ENCODE measurements around the gene PRUNE2. TPM values are rescaled to one million over a fixed set of nuclear protein-coding genes. Genes with fewer than 3 reads are reported as not detected.

Gene PRUNE2
- total RNA-seq, 1 experiment from 2014 or later: 7.2 TPM

DNA sequence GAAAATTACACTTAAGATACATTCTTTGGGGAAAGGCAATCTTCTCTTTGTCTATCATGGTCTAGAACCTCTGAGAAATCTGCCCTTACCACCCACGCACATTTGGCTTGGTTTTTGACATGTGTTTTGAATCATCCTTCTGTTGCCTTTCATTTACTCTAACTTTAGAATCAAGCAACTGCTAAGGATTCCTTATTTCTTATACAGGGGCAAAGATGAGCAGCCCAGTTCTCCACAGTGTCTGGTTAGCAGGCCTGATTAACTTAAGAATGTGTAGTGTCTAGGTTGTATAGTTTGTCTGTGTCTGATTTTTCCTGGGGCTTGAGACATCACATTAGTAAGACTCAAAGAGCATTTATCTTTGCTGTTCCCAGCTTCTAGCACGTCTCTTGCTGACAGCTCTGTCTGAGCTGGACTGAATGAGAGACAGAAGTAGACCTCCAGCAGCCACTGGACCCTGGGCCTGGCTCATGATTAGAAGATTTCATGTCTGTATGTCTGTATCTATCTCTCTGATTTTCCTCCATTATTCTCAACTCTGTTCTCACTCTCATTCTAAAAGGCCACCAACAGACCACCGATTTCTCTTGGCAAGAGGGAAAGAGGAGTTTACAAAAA is 173.5 kb downstream of the PRUNE2 start:
- no peak for DNase-seq (ENCODE audit: low read depth)

DNA sequence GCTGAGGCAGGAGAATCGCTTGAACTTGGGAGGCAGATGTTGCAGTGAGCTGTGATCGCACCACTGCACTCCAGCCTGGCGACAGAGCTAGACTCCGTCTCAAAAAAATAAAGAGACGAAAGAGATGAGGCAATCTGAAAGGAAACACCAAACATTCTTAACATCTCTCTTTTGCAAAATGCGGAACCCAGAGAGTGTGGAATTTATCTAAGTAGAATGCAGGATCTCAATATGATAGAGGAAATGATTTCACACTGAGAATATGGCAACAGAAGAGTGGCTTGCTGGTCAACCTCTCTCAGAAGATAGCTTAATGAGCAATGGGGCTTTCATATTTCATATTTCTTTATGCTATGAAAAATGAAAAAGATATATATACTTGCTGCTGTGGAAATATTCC is 175.1 kb downstream of the PRUNE2 start:
- no peak for DNase-seq (ENCODE audit: low read depth)

GRCh38 chr9:76729980-76730737 is 175.8 kb downstream of the PRUNE2 start:
- no peak for DNase-seq (ENCODE audit: low read depth)

DNA sequence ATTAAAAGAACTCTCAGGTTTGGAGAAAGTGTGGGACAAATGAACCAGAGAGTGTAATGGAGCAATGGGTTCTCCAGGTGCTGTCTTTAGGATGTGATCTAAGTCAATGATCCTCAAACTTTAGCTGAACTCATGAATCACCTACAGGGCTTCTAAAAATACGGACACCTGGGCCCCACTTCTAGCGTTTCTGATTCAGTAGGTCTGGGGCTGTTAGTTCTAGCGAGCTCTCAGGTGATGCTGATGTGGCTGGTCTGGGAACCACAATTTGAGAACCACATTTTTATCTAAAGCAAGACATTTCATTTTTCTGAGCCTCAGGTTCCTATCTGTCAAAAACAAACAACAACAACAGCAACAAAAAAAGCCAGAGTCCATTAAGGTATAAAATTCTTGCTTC is 176.8 kb downstream of the PRUNE2 start:
- no peak for DNase-seq (ENCODE audit: low read depth)

- DNase-seq (ENCODE audit: low read depth): no peak
Measured at GRCh38 chr9:76725885-76726284, 180.0 kb downstream of the PRUNE2 start.

DNA sequence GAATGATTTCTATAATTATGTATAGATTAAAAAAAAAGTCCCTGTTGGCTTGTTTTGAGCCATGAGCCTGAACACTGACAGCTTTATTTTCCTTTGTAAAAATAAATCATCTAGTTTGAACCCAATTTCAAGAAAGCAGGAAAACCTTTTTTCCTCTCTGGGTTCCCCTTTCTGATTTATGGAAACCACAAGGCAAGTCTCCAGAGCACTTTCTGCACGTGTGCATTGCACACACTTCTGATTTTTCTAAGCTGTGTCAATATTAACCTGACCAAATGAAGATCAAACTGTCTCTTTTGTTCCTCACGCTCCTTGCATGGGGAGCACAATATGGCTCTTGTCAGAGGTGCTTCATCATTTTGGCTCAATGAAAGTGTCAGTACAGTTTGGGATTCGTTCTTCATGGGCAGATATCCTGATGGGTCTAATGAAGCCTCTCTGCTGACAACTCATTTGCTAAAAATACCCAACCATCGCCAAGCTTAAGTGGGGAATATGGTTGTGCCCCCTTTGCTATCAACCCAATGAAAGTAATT is 180.8 kb downstream of the PRUNE2 start:
- DNase-seq (ENCODE audit: low read depth): no peak

GRCh38 chr9:76720245-76720644 is 185.7 kb downstream of the PRUNE2 start:
- DNase-seq (ENCODE audit: low read depth): no peak

GRCh38 chr9:76718166-76718565 is 187.7 kb downstream of the PRUNE2 start:
- no peak for DNase-seq (ENCODE audit: low read depth)

DNA sequence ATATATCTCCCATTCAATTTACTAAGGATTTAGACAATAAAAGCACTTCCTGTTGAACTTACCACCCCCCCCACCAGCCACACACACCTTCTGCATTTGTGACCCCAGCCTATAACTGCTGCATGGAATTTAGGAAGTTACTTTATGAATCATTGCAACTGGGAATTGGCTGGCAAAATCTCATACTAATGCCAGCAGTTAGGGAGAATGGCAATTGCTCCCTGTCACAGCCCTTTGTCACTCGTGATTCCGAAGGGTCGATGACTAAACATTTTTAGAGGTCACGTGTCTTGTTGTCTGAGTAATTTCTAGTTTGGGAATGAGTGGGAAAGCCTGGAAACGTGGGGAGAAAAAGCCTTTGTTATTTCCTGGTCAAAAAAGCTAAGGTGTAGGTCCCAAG is 188.3 kb downstream of the PRUNE2 start:
- DNase-seq (ENCODE audit: low read depth): peak; percentile 71

GRCh38 chr9:76717176-76717575 is 188.7 kb downstream of the PRUNE2 start:
- no peak for DNase-seq (ENCODE audit: low read depth)

GRCh38 chr9:76716085-76716672 is 189.7 kb downstream of the PRUNE2 start:
- DNase-seq (ENCODE audit: low read depth): peak; percentile 80

DNA sequence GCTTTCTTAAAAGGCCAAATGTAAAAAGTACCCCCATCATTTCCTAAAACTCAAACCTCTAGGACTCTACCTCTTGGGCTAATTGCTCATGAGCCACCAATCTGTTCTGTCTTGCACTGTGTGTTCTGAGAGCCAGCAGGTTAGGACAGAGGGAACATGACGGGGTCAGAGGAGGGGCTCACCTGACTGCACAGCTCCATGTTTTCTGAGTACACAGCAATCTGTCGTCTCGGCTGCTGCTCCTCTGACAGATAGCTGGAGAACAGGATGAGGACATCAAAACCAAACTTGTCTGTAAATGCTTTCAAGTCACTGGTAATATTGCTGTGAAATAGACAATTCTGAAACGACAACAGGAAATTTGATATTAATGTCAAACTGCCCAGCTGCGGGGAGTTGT is 192.5 kb downstream of the PRUNE2 start:
- DNase-seq (ENCODE audit: low read depth): no peak

GRCh38 chr9:76709020-76709419 is 196.9 kb downstream of the PRUNE2 start:
- DNase-seq (ENCODE audit: low read depth): no peak

- DNase-seq (ENCODE audit: low read depth): no peak
Measured at GRCh38 chr9:76707510-76707909, 198.4 kb downstream of the PRUNE2 start.

DNA sequence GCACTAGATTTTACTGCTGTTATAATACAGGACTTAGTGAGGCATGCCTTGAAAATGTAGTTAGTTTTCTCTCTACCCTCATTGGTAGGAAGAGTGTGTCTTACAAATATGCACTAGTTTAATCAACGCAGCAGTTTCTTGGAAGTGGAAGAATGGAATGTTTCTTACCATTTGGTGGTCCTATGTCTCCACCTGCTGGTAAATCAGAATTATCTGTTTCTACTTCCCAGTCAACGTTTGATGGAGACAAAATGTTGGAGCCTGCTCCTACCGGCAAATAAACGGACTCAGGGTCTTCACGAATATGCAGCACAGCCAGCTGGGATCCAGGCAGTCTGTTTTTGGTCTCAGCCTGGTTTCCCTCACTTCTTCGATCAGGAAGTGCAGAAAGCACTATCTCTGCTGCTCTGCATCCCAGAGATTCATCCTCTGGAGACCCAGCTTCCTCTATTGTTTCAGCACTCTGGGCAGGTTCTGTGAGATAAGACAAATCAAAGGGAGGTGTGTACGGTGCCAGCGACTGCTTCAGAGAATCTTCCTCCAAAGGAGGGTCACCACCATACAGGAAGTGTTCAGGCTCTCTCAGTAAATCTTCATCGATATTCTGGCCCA is 201.2 kb downstream of the PRUNE2 start:
- peak; percentile 83 for DNase-seq (ENCODE audit: low read depth)

DNA sequence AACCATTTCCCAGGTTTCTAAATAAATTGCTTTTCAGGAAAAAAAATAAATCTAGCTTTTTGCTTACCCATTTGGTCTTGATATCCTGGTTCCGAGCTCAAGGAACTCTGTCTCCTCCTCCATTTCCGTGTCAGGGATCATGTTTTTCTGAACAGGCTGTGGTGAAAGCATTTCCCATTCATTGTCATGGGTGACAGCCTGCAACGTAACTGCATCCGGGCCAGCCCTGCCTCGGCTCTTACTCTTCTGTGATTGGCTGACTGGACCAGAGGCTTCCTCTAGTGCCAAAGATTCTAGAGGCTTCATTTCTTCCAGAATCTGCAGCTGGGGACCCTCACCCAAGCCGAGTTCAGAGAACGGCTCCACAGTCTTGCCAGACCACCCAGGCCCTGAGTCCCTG is 202.6 kb downstream of the PRUNE2 start:
- no peak for DNase-seq (ENCODE audit: low read depth)

DNA sequence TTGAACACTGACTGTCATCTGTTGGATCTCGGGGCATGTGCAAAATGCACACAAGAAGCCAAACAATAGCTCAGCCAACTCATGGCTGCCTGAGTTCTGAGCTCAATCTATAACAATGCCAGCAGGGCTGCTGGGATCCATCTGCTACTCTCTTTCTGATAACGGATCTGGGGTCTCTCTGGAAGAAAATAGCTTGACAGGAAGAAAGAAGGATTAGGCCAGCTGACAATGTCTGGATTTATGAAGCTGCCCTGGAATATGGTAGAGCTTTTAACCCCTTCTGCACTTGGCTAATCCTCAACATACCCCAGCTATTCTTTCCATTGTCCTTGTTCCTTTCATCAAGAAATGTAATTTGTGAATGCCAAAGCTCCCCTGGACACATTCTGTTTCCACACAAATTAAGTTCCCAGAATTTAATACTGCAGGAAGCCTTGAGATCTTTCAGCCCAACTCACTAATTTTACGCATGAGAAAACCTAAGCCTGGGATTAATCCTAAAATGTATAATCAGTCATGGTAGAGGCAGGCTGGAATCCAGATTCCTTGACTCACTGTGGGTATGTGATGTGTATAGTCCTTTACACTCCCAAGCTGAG is 204.4 kb downstream of the PRUNE2 start:
- peak; percentile 76 for DNase-seq (ENCODE audit: low read depth)

DNA sequence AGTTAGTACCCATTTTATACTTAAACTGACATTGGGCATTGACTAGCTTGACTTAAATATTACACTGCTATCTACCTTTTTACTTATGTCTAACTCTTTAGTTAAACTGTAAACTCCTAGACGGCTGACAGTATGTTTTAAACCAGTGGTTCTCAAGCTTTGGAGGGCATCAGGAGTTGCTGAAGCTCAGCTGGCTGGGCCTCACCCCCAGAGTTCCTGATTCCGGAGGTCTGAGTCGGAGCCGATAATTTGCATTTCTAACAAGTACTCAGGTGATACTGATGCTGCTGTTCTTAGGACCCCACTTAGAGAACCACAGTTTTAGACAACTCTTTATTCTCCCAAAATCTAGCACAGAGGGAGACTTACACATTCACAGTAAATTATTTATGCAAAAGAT is 205.0 kb downstream of the PRUNE2 start:
- DNase-seq (ENCODE audit: low read depth): no peak

GRCh38 chr9:76699971-76700370 is 205.9 kb downstream of the PRUNE2 start:
- DNase-seq (ENCODE audit: low read depth): peak; percentile 63

DNA sequence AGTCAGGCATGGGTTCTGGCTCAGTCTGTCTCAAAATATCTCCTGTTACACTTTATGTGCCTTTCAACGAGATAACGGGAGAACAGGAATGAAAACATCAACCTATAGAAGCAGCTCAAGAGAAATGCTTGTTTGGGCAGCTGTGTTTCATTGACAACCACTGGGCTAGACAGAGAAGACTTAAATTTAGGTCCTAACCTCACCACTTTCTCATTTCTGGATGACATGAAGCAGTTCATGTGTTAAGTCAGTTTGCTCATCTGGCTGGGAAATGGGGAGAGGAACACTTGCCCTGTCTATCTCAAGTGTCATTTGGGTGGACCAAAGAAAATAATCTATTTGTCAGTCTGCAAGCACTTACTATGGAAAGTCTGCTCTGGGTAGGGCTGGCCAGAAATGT is 208.4 kb downstream of the PRUNE2 start:
- DNase-seq (ENCODE audit: low read depth): no peak

DNA sequence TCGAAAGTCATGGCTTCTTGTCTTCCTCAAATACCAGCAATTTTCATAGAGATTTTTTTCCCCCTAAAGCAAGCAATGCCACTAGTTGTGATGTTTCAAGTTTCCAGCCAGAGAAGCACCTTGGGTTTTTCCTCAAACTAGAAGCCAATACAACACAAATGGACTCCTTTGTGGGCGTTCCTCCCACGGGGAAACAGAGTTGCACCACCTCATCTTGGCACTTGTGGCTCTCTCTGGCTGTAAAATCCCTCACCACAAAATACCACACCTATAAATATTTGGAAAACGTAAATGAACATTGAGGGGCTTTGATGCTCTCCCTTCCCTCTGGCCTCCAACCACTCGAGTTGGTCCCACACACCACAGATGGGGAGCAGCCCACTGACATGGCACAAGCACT is 208.8 kb downstream of the PRUNE2 start:
- no peak for DNase-seq (ENCODE audit: low read depth)

DNA sequence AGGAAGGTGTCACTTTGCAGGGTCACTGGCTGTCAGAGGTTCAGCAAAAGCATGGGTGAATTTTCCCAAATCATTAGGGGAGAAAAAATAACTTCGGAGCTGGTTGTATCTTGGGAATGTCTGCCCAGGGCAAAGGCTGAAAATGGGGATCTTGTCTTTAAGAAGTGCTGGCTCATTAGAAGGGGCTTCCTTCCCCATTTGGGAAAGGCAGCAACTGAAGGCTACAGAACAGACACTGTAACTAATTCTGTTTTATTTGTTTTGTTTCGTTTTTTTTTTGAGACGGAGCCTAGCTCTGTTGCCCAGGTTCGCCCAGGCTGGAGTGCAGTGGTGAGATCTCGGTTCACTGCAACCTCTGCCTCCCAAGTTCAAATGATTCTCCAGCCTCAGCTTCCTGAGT is 212.0 kb downstream of the PRUNE2 start:
- DNase-seq (ENCODE audit: low read depth): no peak

Data from M059J (cell line).